ENCODE data around the gene ADAP1.

DNA sequence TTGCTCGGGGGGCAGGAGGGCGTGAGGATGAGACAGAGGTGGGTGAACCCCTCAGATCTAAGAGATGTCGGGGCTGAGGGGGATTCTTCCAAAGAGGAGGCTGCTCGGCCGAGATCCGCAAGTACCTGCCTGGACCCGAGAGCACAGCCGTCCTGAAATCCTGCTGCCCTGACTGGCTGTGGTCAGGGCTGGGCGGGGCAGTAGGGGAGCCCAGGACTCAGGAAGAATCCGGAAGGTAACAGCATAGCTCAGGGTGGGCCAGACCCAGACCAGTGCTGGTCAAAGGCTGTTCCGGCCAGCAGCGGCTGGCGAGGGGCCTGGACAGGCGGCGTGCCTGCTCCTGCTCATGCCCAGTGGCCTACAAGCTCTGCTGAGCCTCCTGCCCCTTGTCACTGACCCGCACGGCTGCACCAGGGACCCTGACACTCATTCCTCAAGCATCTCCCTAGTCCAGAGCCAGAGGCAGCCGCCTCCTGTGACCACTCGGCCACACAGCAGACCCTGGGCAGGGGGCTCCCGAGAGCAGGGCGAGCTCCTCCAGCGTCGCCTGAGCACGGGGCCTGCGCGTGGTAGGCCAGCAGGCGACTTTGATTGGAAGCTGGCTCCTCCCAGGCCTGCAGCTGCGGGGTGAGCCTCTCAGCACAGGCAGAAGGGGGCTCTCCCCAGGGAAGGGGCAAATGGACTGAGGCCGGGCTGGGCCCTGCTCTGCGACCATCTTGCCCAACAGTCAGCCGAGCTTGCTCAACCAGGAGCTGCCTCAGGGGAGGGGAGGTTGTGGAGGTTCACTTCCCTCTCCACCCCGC, 3.1 kb upstream of the ADAP1 start:
- TF ChIP-seq, protein P1, sequence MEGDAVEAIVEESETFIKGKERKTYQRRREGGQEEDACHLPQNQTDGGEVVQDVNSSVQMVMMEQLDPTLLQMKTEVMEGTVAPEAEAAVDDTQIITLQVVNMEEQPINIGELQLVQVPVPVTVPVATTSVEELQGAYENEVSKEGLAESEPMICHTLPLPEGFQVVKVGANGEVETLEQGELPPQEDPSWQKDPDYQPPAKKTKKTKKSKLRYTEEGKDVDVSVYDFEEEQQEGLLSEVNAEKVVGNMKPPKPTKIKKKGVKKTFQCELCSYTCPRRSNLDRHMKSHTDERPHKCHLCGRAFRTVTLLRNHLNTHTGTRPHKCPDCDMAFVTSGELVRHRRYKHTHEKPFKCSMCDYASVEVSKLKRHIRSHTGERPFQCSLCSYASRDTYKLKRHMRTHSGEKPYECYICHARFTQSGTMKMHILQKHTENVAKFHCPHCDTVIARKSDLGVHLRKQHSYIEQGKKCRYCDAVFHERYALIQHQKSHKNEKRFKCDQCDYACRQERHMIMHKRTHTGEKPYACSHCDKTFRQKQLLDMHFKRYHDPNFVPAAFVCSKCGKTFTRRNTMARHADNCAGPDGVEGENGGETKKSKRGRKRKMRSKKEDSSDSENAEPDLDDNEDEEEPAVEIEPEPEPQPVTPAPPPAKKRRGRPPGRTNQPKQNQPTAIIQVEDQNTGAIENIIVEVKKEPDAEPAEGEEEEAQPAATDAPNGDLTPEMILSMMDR (IDR thresholded peaks at IDR 0.05) = no peak
- no peak for TF ChIP-seq POLR2A (IDR thresholded peaks at IDR 0.05)
- no peak for TF ChIP-seq POLR2AphosphoS5 (IDR thresholded peaks at IDR 0.05)
- TF ChIP-seq EP300 (IDR thresholded peaks at IDR 0.05) = no peak

All from gastroesophageal sphincter (tissue), 3 donors.